ENCODE results near the gene WASL.

DNA sequence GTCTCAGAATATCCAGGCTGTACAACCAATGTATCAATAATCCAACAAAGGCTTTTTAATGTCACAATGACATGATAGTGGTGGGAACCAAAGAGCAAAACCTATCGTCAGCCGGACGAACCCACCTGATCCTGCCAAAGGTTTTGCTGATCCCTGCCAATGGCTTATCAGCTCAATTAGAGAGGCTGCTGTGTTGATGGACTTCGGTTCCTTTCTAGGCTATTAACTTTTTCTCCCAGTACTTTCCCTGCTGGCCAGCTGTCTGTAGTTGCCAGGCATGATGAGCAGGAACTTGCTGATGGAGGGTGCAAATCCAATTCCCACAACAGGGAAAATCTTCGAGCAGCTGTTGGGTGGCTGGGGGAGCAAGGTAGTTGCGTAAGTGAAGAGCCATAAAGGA is 90.8 kb downstream of the WASL start:
- no peak for TF ChIP-seq POLR2A (IDR thresholded peaks at IDR 0.05; ENCODE audit: low read length)
- no peak for TF ChIP-seq GATA1 (IDR thresholded peaks at IDR 0.05; ENCODE audit: low read depth, low read length)

Measured in erythroblast (primary cell).